H1 (cell line): ENCODE data around the gene ASRGL1. TPM values are rescaled to one million over a fixed set of nuclear protein-coding genes. Genes with fewer than 3 reads are reported as not detected.

Experiments used
- HDAC2 ChIP-seq, 2 experiments: fragments of 300-600 bp in 1 of 2; sonication (generic) in 1 of 2; IDR thresholded peaks; 2 replicates each; pipeline ENCODE4 v1.6.1; 2011 to 2012; ENCODE audit warnings: low read depth in 2 of 2, low read length in 2 of 2, mild to moderate bottlenecking in 2 of 2, moderate library complexity in 2 of 2, borderline replicate concordance in 1 of 2, inconsistent platforms in 1 of 2
- polyA plus RNA-seq, 7 experiments: library from polyadenylated mRNA; depleted of rRNA in 3 of 7; stranded (reverse) in 5 of 7; unstranded in 2 of 7; fragments of >200 nt in 5 of 7; fragments of 200-250 nt in 2 of 7; gene quantifications; 1 replicate in 5 of 7; 2 replicates in 1 of 7; 4 replicates in 1 of 7; pipeline versions ENCODE4 v1.2.1 to v1.2.3, GENCODE V29; 2011 to 2013; ENCODE audit warnings: missing spikeins in 2 of 7, mixed read lengths in 2 of 7
- total RNA-seq: library from RNA; stranded (reverse); fragmentation: NEBNext Ultra II Directional; extraction: Animal tissue kit (Norgen Biotek cat#: 25700); gene quantifications from 2 replicates; pipeline ENCODE4 v1.2.1, GENCODE V29; 2021
- TF ChIP-seq, protein P1 (sequence below): fragments of 300-600 bp; sonication (generic); IDR thresholded peaks from 2 replicates; pipeline ENCODE4 v1.7.1; 2012; ENCODE audit warnings: low read length, moderate library complexity, mild to moderate bottlenecking, inconsistent platforms; ENCODE audit not compliant: insufficient replicate concordance

Gene ASRGL1
- total and polyA plus RNA-seq, 2 of the 8 experiments (the other 6 are each of a cell fraction or from before 2014, with no cell fraction given), result 19.9 to 23.5 TPM

DNA sequence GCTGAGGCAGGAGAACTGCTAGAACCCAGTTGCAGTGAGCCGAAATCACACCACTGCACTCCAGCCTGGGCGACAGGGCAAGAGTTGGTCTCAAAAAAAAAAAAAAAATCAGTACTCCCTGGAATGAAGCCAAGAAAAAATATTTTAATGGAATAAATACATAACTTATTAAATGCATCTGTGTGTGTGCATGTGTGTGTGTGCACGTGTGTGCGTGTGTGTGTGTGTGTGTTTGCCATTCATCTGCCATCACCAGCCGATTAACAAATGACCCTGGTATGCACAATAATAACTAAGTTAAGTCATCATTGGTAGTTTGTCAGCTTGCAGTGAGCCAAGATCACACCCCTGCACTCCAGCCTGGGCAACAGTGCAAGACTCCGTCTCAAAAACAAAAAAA, 46.6 kb downstream of the ASRGL1 start (continued):
- TF ChIP-seq, protein P1, sequence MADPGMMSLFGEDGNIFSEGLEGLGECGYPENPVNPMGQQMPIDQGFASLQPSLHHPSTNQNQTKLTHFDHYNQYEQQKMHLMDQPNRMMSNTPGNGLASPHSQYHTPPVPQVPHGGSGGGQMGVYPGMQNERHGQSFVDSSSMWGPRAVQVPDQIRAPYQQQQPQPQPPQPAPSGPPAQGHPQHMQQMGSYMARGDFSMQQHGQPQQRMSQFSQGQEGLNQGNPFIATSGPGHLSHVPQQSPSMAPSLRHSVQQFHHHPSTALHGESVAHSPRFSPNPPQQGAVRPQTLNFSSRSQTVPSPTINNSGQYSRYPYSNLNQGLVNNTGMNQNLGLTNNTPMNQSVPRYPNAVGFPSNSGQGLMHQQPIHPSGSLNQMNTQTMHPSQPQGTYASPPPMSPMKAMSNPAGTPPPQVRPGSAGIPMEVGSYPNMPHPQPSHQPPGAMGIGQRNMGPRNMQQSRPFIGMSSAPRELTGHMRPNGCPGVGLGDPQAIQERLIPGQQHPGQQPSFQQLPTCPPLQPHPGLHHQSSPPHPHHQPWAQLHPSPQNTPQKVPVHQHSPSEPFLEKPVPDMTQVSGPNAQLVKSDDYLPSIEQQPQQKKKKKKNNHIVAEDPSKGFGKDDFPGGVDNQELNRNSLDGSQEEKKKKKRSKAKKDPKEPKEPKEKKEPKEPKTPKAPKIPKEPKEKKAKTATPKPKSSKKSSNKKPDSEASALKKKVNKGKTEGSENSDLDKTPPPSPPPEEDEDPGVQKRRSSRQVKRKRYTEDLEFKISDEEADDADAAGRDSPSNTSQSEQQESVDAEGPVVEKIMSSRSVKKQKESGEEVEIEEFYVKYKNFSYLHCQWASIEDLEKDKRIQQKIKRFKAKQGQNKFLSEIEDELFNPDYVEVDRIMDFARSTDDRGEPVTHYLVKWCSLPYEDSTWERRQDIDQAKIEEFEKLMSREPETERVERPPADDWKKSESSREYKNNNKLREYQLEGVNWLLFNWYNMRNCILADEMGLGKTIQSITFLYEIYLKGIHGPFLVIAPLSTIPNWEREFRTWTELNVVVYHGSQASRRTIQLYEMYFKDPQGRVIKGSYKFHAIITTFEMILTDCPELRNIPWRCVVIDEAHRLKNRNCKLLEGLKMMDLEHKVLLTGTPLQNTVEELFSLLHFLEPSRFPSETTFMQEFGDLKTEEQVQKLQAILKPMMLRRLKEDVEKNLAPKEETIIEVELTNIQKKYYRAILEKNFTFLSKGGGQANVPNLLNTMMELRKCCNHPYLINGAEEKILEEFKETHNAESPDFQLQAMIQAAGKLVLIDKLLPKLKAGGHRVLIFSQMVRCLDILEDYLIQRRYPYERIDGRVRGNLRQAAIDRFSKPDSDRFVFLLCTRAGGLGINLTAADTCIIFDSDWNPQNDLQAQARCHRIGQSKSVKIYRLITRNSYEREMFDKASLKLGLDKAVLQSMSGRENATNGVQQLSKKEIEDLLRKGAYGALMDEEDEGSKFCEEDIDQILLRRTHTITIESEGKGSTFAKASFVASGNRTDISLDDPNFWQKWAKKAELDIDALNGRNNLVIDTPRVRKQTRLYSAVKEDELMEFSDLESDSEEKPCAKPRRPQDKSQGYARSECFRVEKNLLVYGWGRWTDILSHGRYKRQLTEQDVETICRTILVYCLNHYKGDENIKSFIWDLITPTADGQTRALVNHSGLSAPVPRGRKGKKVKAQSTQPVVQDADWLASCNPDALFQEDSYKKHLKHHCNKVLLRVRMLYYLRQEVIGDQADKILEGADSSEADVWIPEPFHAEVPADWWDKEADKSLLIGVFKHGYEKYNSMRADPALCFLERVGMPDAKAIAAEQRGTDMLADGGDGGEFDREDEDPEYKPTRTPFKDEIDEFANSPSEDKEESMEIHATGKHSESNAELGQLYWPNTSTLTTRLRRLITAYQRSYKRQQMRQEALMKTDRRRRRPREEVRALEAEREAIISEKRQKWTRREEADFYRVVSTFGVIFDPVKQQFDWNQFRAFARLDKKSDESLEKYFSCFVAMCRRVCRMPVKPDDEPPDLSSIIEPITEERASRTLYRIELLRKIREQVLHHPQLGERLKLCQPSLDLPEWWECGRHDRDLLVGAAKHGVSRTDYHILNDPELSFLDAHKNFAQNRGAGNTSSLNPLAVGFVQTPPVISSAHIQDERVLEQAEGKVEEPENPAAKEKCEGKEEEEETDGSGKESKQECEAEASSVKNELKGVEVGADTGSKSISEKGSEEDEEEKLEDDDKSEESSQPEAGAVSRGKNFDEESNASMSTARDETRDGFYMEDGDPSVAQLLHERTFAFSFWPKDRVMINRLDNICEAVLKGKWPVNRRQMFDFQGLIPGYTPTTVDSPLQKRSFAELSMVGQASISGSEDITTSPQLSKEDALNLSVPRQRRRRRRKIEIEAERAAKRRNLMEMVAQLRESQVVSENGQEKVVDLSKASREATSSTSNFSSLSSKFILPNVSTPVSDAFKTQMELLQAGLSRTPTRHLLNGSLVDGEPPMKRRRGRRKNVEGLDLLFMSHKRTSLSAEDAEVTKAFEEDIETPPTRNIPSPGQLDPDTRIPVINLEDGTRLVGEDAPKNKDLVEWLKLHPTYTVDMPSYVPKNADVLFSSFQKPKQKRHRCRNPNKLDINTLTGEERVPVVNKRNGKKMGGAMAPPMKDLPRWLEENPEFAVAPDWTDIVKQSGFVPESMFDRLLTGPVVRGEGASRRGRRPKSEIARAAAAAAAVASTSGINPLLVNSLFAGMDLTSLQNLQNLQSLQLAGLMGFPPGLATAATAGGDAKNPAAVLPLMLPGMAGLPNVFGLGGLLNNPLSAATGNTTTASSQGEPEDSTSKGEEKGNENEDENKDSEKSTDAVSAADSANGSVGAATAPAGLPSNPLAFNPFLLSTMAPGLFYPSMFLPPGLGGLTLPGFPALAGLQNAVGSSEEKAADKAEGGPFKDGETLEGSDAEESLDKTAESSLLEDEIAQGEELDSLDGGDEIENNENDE, result no peak
- no peak for TF ChIP-seq HDAC2 (IDR thresholded peaks at IDR 0.05; ENCODE audit: borderline replicate concordance in 1 of 2, low read depth in 2 of 2, low read length in 2 of 2)
